GM18909 (cell line): ENCODE measurements around the gene CTDSP2.
A peak's percentile ranks its signal among the peaks of the same experiment; 100 is the strongest.
"Not testable (repeated sequence)": the region's sequence is repeated elsewhere in the genome, so short reads cannot be mapped to it uniquely, and the experiment has no call there.

Source experiments
- ATAC-seq: cut with Tn5 transposase; IDR thresholded peaks from one replicate; pipeline ENCODE4 v1.9.1; 2021; ENCODE audit warnings: mild to moderate bottlenecking; ENCODE audit not compliant: unreplicated experiment, poor library complexity

The CTDSP2 gene

DNA sequence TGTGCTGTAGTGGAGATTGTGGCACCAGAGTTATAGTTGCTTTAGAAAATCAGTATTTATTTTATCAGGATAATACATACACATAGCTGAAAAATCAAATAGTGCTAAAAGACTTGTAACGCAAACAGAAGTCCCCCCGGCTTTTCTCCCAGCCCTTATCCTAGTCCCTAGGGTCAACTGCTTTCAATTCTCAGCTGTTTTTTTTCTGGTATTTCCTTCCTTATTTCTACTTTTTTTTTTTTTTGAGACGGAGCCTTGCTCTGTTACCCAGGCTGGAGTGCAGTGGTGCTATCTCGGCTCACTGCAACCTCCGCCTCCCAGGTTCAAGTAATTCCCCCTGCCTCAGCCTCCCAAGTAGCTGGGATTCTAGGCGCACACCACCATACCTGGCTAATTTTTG, 8.4 kb upstream of the CTDSP2 start:
- no peak for ATAC-seq

GRCh38 chr12:57853864-57854556, 7.5 kb upstream of the CTDSP2 start:
- no peak for ATAC-seq

DNA sequence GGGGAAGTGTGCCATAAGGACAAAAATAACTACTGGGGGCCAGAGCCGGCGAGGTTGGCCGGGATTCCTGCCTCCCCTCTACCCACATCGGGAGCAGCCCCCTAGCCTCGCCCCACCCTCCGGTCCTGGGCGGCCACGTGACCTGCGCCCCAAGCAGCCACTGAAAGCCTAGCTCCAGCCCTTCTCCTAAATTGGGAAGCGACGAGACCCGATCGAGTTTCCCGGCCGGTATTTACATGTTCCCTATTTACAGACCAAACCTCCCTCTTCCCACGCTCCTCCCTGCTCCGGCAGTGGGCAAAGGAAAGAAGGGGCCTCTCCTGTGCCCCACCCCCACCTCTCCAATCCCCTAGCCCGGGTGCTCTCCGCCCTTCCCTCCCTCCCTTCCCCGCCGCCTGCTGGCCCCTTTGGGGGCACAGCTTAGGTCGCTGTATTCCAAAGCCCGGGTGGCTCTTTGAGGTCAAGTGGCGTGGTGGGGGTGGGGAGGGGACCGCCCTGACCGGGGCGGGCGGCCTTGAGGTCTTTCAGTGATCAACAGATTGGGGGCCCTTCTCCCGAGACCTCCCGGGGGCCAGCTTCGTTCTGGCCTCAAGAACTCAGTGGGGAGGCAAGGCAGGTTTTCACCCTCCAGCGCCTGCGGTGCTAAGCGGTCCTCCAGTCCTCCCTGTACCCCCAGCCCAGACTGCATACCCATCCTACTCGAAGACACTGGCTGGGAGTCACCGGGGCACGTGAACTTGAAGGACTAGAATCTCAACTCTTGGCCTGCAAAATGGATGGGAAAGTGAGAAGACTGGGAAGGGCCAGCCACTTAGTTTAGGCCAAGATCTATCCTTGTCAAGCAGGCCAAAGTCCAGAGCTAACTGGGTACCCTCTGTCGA, 6.3 kb upstream of the CTDSP2 start:
- no peak for ATAC-seq

DNA sequence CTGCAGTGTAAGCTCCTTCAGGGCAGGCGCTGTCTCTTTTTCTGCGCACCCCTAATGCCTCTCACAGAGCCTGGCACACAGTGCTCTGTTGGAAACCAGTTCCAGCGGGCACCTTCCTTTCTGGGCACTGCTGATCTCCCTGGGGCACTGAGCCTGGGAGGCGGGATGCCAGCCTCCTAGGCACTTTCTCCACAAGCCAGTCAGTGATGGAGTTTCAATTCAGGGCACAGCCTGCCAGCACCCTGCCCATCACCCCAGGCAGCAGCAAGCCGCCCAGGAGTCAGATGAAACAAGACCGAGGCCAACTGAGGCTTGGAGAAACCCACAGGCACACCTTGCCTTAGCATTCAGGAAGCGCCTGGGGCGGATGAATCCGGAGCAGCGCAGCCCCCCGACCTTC, 5.7 kb upstream of the CTDSP2 start:
- ATAC-seq = no peak

GRCh38 chr12:57851552-57851951, 5.0 kb upstream of the CTDSP2 start:
- no peak for ATAC-seq

DNA sequence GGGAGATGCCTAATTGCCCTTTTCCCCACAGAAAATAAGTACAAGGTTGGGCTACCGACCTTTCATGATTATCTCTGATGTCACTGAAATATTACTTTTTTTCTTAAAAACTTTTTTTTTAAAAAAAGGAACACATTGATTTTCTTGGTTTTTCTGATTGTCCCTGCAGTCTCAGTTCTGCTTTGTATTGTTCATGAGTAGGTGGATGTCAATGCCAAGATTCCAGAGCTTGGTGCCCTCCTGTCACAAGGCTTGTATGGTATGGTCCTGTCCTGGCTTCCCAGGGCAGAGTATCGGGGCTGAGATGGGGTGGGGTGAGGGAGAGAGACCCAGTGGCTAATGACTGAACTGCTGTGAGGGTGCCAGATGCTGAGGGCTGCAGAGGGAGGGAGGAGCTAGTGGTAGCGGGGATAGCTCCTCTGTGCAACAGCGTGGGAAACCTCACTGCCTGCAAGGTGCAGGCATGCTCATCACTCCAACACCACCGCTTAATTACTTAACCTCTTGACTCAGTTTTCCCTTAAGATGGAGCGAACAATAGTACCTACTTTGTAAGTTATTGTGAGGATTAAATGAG, 4.4 kb upstream of the CTDSP2 start:
- no peak for ATAC-seq

DNA sequence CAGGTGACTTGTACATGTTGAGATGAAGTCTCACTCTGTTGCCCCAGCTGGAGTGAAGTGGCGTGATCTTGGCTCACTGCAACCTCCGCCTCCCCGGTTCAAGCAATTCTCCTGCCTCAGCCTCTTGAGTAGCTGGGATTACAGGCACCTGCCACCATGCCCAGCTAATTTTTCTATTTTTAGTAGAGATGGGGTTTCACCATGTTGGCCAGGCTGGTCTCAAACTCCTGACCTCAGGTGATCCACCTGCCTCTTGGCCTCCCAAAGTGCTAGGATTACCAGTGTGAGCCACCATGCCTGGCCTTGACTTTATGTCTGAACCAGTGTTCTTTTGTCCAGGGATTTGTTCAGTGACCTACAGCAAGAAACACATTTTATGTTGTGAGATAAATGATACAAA, 2.9 kb upstream of the CTDSP2 start:
- not testable (repeated sequence) for ATAC-seq

- no peak for ATAC-seq
Observed at GRCh38 chr12:57849035-57849434, 2.5 kb upstream of the CTDSP2 start.

DNA sequence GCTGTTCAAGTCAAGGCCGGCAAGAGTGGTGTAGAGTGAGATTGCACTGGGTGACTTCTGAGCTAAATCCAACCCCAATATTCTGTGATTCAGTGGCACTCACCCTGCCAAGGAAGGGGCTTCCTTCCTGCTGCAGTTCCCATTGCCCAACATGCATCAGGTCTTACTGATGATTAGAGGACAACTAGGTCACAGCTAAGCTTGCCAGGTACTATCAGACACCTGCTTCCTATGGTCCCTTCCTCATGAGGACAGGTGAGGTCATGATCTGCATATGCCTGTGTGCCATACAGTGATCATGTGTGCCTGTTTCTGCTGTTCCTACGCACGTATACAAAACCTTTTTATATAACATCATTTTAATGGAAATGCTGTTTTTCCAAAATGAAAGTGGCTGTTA, 1.7 kb upstream of the CTDSP2 start:
- no peak for ATAC-seq

DNA sequence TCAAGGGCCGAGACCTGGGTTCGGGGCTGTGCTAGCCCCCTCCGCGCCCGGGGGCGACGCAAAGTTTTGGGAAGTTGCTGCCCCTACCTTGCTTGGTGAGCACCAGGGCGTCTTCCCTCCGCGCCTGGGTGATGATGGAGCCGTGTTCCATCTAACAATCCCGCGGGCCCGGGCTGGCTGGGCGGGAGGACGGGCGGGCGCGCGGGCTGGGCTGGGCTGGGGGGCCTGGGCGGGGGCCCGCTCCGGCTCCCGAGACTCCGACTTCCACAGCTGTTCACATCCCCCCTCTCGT, 298 bp downstream of the CTDSP2 start:
- peak; percentile 8 for ATAC-seq

DNA sequence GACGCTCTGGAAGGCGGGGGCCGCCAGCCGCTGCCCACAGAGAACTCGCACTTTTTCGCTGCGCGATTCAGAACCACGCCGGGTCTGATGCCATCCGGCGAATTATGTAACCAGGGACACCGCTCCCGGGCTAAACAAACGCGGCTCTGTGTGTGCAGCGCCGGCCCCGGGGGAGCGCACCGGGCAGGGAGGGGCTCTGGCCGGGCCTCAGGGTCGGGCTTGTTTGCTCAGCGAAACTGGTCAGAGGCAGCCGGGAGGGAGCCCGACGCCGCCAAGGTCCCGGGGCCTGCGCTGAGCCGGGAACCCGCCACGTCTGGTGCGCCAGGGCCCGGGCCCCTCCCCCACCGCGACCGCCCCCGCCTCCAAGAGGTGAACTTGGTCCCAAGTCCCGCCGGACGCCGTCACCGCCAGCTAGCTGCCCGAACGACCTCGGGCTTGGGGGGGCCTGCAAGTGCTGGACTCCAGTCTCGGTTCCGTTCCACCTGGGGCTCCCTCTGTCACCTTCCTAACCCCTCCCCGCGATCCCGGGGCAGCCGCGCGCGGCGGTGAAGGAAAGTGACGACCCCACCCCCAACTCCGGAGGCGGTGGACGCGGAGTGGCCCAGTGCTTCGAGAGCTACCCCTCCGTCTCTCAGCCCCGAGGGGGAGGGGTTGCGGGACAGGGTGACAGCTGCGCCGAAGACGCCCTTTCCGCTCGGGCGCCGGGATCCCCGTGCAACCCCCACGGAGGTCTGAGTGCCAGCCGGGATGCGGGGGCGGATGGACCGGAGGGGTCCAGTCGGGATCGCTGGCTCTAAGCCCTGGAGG, 848 bp downstream of the CTDSP2 start:
- peak; percentile 36 for ATAC-seq

GRCh38 chr12:57844709-57845477, 1.6 kb downstream of the CTDSP2 start:
- ATAC-seq = peak; percentile 17

- no peak for ATAC-seq
Observed at GRCh38 chr12:57842342-57843294, 3.9 kb downstream of the CTDSP2 start.

DNA sequence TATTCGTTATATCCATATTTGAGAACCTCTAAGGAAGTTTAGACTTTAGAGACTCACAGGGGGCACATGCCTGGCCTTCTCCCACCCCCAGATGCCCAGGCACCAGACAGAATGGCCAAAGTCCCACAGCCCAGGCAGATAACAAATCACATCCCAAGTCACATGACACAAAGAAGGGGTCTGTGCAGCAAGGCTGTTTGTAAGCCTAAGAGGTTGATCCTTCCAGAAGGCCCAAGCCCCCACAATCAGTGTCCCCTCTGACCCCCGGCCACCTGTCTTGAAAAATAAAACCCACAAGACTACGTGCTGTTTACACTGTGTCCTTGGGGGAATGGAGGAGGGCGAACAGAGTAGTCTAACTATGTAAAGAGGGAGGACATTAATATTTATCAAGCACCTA, 5.1 kb downstream of the CTDSP2 start:
- ATAC-seq = no peak

DNA sequence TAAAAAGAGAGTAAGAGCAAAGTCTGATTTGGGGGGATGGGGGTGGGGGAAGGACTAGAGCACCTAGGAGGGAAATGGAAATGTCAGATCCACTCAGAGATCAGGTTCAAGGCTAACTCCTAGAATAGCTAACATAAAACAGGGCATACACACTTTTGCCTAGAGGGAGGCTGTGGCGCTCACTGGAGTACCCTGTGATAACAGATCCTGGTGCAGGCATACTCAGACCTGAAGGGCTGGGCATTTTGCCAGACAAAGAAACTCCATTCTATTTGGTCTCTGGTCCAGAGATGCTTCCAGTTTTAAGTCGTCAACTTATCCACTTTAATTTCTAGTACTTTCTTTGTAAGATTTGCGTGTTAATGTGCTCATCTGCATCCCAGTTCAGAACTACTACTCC, 5.8 kb downstream of the CTDSP2 start:
- no peak for ATAC-seq

GRCh38 chr12:57839996-57840395, 6.5 kb downstream of the CTDSP2 start:
- ATAC-seq = no peak

DNA sequence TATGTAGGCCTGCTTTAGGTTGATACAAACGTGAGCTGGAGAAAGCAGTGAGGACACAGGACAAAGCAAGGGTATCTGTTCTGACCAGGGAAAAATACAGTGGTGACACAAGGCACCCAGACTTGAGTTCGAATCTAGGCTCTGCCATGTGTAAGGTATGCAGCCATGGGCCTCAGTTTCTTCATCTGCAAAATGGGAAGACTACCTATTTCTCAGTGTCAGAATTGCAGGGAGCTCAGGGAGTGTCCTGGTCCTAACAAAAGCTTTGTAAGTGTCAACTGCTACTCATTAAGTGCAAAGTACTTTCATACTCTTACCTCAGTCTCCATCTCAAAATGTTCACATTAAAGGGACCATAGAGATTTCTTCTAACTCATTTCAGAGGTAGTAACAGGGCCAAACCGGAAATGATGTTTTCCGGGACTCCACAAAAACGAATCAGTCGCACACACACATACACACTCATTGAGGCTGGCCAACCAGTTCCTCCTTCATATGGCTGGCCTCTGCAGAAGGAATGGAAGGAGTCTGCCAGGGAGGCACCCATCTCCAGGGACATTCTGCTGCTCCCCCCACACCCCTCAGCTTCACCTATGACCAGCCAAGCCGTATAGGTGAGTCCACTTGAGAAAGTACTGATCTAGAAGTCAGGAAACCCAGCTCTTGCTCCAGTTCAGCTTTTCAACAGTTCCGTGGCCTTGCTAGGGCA, 7.8 kb downstream of the CTDSP2 start:
- ATAC-seq = peak; percentile 34

- ATAC-seq = no peak
Observed at GRCh38 chr12:57837864-57838562, 8.5 kb downstream of the CTDSP2 start.
